HG03442 (cell line): ENCODE results near the gene SPG7.
A peak's percentile ranks its signal among the peaks of the same experiment; 100 is the strongest.
"Not testable (repeated sequence)": the region's sequence is repeated elsewhere in the genome, so short reads cannot be mapped to it uniquely, and the experiment has no call there.

Experiments
- ATAC-seq: cut with Tn5 transposase; IDR thresholded peaks from one replicate; pipeline ENCODE4 v1.9.1; 2021; ENCODE audit warnings: mild to moderate bottlenecking, moderate library complexity; ENCODE audit not compliant: unreplicated experiment

SPG7 gene

GRCh38 chr16:89507834-89508590 lies at the start of gene SPG7:
Gene SPG7, plus strand, starts transcription at chr16:89508403. Its CDS starts 15 bp downstream, at chr16:89508418.
- peak; percentile 62 for ATAC-seq

- ATAC-seq = no peak
Measured at GRCh38 chr16:89458551-89458950, 49.7 kb upstream of the SPG7 start.

DNA sequence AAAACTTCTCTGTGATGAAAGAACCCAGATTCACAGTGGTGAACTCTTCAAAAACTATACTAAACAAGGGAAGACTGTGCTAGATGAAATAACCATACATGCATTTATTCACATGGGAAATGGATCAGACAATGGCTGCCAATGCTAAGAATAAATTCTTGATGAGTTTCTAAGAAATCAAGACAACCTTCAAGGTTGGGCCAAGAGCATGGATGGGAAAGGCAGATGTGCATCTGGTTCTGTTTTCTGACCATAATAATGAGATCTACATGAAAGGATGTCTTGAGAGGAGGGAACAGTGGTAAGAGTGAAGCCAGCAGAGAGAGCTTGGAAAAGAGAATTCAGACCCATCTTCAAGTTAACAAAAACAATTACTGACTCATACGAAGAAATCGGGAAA lies 49.2 kb upstream of the SPG7 start:
- no peak for ATAC-seq

- ATAC-seq = no peak
Measured at GRCh38 chr16:89460556-89460955, 47.6 kb upstream of the SPG7 start.

DNA sequence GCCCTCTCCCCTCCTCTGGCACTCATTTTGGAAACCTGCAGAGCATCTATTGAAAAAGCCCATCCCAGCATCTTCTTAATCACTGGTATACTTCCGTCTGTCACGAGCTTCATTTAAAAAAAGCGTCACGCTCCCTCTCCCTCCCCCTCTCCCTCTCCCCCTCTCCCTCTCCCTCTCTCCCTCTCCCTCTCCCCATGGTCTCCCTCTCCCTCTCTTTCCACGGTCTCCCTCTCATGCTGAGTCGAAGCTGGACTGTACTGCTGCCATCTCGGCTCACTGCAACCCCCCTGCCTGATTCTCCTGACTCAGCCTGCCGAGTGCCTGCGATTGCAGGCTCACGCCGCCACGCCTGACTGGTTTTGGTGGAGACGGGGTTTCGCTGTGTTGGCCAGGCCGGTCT lies 46.3 kb upstream of the SPG7 start:
- not testable (repeated sequence) for ATAC-seq

- not testable (repeated sequence) for ATAC-seq
Measured at GRCh38 chr16:89462639-89463038, 45.6 kb upstream of the SPG7 start.

GRCh38 chr16:89463312-89463711 lies 44.9 kb upstream of the SPG7 start:
- ATAC-seq = not testable (repeated sequence)

DNA sequence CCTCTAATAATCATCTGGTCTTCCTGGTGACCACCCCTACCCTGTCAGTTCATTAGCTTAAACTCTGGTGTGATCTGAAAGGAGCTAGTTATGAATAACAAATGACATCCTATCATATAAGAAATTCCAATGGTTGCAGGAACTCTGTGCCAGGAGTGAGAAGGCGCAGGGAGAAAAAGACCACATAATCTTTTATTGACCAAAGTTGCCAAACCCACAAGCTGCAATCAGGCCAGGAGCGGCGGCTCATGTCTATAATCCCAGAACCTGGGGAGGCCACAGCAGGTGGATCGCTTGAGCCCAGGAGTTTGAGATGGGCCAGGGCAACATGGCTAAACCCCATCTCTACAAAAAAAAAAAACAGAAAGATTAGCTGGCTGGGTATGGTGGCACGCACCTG lies 41.3 kb upstream of the SPG7 start:
- no peak for ATAC-seq

- ATAC-seq = no peak
Measured at GRCh38 chr16:89467382-89467781, 40.8 kb upstream of the SPG7 start.

GRCh38 chr16:89472711-89473075 lies 35.5 kb upstream of the SPG7 start:
- ATAC-seq = no peak

DNA sequence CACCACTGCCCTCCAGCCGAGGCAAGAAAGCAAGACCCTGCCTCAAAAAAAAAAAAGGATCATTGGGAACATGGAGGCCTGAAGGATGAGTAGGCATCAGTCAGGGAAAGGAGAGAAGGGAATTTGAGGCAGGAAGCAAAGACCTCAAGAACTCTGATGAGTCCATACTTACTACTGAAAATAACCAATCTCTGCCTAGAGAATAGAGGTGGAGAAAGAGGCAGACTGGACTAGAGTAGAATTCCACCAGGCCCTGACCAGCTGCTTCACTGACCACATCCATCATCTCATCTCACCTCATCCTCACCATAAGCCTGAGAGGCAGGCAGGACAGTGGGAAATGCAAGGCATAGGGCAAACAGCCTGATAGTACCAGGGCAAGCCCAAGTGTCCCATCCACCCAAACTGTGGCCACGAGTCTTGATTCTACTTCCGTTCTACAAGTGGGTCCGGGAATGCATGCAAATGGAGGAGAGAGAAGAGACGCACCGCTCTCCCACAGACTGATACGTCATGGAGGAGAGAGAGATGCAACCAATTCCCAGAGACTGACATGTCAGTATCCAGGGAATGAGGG lies 35.0 kb upstream of the SPG7 start:
- no peak for ATAC-seq

GRCh38 chr16:89473791-89474414 lies 34.3 kb upstream of the SPG7 start:
- ATAC-seq = no peak

- ATAC-seq = no peak
Measured at GRCh38 chr16:89475144-89475543, 33.1 kb upstream of the SPG7 start.

GRCh38 chr16:89476379-89476778 lies 31.8 kb upstream of the SPG7 start:
- ATAC-seq = no peak

DNA sequence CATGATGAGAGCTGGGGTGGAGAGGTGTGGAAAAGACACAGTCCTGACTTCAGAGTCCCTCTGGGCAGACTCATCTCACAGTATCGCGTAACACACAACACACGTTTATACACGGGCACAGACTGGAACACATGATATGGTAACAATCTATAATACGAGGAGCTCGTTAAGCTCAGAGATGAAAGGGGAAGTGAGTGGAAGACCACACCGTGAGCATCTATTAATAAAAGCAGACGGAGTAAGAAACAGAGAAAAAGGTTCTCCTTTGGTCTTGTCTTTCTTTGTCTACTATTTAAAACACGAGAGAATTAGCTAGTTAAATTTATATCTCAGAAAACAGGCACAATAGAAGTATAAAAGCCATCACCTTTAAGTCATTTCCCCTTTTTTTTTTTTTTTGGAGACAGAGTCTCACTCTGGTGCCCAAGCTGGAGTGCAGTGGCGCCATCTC lies 31.4 kb upstream of the SPG7 start:
- ATAC-seq = no peak

DNA sequence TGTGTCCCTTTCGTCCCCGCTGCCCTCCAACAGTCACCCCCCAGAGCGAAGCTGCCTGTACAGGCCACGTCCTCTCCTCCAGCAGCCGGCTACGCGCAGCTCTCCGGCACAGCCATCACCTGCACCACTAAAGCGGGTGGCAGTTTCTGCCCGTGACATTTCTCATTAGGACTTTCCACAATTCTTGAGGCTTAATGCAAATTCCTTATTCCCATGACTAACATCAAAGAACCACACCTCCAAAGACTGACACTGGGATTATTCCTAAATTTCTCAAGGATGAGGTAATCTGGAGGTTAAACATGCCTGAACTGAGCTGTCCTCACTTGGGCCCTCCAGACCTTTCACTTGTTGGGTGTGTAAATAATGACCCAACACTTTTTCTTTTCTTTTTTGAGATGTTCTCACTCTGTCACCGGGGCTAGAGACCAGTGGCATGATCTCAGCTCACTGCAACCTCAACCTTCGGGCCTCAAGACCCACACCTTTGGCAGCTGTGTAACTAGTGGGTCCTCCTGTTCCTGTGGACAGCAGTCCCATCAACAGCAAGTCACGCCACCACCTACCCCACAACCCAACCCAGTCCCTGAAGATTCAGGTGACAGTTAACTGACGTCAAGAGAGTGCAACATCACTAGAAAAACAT lies 29.5 kb upstream of the SPG7 start:
- ATAC-seq = no peak

GRCh38 chr16:89481356-89481955 lies 26.7 kb upstream of the SPG7 start:
- ATAC-seq = no peak

GRCh38 chr16:89482150-89482816 lies 25.9 kb upstream of the SPG7 start:
- no peak for ATAC-seq

DNA sequence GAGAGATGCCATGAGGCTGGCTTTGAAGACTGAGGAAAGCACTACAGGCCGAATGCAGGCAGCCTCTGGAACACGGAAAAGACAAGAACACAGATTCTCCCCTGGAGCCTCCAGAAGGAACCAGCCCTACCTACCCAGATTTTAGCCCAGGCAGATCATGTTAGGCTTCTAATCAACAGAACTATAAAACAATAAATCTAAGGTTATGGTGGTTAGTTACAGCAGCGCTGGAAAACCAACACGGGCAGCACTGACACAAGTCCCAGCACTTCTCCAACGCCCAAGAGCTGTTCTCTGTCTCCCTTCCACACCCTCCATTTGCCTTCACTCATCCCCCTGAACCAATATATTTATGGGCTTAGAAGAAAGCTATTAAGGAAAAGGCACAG lies 25.4 kb upstream of the SPG7 start:
- no peak for ATAC-seq

DNA sequence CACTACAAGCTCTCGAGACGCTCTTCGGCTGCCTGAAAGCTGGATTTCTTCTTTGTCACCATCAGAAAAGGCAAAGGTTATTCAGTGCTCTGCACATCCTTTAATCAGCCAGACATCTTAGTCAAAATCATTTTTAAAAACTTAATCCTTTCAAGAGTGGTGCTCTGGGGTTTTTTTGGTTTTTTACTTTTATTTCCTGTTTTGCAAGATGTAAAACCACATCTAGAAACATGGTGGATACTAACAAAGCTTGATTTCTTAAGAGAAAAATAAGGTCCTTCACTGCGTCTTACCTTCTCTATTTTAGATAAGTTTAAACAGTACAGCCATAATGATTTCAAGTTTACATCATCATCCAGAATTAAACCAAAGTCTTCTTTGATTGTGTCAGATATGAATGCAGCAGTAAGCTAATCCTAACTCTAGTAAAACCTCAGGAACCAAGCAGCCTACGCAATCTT lies 24.1 kb upstream of the SPG7 start:
- ATAC-seq = no peak
